Stimulated activated CD8-positive, alpha-beta memory T cell treated with anti-CD3 and anti-CD28 coated beads, Interleukin-12 subunit alpha, Interleukin-12 subunit beta, amount 100 ng/mL, for 1 hour (primary cell): ENCODE results near the gene B9D2.
"Not testable (repeated sequence)": the region's sequence is repeated elsewhere in the genome, so short reads cannot be mapped to it uniquely, and the experiment has no call there.

Experiments
- DNase-seq: peaks from one replicate; pipeline ENCODE4 v3.0.0-alpha.2; 2020; ENCODE audit warnings: low read depth

B9D2 gene

DNA sequence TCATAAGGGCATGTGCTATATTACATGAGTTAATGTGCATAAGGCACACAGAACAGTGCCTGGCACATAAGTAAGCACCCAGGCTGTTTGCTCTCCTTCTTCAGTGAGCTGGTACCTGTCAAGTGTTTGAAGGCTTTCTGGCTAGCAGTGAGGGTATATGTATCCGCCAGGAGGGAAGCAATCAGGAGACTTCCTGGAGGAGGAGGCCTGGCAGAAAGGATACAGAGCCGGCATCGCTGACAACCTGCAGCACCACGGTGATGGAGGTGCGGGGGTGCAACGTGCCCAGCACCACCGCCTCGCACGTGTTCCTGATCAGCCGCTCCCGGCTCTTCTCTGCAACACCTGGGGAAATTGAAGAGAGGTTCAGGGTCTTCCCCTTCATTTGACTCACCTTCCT lies 27.7 kb upstream of the B9D2 start:
- DNase-seq, result no peak

DNA sequence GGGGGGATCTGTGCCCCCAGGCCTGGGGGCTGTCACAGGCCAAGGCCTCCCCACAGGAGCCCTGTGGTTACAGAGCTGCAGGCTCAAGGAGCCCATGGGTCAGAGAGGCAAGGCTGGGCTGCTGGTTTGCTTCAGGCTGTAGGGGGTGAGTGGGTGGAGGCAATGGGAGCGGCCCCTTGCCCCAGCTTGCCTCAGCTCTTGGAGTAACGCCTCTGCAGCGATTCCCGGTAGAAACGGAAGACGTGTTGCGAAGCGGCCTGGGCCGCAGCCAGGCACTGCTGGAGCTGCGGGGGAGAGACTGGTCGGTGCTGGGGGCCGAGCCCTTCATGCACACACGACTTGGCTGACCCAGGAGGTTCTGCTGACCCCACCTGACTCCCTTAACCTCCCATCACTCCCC lies 22.5 kb upstream of the B9D2 start:
- DNase-seq, result no peak

DNA sequence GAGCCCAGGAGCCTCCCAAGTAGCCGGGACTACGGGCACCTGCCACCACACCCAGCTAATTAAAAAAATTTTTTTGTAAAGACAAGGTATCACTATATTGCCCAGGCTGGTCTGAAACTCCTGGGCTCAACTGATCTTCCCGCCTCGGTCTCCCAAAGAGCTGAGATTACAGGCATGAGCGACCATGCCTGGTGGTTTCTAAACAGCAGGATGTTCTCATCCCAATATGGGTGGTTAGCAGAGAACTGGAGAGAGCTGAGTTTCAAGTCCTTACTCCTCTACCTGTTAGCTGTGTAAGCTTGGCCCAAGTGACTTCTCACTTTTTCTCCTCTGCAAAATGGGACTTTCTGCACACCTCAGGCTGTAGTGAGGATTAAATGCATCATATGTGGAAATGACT lies 20.4 kb upstream of the B9D2 start:
- no peak for DNase-seq

DNA sequence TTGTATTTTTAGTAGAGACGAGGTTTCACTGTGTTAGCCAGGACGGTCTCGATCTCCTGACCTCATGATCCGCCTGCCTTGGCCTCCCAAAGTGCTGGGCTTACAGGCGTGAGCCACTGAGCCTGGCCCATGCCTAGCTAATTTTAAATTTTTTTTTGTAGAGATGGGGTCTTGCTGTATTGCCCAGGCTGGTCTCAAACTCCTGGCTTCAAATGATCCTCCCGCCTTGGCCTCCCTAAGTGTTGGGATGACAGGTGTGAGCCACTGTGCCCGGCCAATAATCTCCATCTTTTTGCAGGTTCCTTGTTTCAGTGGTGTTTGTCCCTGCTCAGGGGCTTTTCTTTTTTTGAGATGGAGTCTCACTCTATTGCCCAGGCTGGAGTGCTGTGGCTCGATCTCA lies 17.6 kb upstream of the B9D2 start:
- not testable (repeated sequence) for DNase-seq

DNA sequence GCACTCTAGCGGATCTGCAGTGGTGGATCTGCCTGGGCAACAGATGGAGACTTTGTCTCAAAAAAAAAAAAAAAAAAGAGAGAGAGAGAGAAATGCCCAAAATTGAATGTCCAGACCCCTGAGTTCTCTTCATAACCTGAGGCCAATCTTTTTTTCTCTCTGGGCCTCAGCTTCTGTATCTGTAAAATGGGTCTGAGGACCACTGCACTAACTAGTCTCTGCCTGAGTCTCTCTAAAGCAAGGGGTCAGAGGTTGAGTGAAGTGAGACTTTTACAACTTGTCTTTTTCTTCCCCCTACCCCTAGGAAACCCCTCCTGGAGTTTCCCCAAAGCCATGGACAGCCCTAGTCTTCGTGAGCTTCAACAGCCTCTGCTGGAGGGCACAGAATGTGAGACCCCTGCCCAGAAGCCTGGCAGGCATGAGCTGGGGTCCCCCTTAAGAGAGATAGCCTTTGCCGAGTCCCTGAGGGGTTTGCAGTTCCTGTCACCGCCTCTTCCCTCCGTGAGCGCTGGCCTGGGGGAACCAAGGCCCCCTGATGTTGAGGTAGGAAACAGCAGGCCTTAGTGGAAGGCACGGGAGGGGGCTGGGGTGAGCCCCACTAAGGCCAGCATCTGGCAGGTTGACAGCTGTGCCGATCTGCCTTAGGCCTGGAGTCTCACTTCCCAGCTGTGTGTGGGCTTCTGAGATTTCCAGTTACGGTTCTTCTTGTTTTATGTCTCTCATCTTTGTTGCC lies 14.2 kb upstream of the B9D2 start:
- no peak for DNase-seq

DNA sequence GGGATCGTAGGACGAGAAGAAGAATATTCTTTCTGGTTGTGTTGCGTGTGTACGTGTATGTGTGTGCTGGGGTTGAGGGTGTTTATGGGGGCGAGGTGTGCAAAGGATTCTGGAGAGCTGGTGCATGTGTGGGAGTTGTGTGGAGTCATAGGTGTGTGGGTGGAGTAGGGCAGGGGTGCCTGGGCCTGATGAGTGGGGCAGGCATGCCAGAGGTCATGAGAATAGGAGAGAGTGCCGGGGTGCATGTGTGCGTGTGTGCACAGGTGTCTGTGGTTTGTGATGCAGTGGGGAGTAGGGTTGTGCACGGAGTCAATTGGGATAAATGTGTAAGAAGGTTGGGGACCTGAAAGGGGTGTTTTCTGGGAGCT lies 13.0 kb upstream of the B9D2 start:
- DNase-seq, result no peak

DNA sequence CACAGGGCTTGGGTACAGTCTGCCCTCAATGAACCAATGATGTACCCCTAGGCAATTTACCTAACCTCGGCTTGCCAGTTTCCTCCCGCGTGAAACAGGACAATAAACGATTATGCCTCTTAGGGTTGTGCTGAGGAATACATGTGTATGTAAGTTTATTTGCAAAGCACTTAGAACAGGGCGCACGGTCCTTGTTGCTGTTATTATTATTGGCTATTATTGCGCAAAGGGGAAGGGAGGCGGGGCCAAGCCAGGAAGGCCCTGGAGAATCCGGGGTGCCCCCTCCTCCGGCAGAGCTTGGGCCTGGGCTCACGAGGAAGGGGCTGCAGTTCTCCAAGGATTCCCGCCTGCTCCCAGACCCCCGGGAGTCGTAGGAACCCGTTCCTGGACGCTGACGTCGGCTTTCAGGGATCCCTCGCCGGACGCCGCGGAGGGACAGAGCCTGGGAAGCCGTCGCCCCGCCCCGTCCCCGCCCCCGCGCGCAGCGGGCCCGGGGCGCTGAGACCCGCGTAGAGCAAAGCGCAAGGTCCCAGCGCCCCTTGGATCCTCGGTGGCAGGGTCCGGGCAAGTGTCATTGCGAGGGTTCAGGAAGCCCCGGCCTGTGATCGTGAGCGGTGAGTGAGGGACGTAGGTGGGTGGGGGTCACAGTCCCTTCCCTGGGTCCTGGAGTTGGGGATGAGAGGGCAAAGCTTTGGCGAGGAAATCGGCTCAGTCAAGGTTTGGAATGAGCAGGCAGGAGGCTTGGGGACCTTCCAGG lies 12.5 kb upstream of the B9D2 start, which contains the start of gene TMEM91:
TMEM91 (plus strand) TSS at position 293 of the 757 bp plus-strand sequence. CDS start 1,777 bp downstream, outside the sequence.
- DNase-seq, result no peak

DNA sequence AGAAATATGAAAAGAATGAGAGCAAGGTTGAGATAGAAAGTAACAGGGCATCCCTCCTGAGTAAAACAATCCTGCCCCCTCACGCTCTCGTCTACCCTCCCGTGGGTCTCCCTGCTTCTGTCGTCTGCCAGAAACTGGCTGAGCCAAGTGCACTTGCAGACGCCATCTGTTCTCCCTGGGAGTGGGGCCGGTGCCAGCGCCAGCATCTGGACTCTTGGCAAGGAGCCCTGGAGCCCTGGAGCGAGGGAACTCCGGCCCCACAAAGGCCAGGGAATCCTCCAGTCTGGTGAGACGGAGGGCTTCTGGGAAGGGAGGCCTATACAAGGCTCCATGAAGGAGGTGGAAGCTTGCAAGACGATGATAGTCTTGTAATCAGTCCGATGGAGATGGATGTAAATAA lies 10.0 kb upstream of the B9D2 start:
- DNase-seq, result no peak

DNA sequence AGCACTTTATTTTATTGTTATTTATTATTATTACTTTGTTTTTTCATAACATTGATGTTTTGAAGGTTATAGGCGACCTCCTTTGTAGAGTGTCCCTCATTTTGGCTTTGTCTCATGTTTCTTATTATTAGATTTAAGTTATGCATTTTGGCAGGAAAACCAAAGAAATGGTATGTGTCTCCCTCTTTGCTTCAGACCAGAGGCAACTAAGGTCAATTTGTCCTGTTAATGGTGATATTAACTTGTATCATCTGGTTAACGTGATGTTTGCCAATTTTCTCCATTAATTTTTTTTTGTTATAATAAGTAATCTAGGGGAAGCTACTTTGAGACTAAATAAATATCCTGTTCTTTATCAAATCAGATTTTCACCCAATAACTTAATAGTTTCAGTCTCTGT lies 8.6 kb upstream of the B9D2 start:
- DNase-seq, result no peak

DNA sequence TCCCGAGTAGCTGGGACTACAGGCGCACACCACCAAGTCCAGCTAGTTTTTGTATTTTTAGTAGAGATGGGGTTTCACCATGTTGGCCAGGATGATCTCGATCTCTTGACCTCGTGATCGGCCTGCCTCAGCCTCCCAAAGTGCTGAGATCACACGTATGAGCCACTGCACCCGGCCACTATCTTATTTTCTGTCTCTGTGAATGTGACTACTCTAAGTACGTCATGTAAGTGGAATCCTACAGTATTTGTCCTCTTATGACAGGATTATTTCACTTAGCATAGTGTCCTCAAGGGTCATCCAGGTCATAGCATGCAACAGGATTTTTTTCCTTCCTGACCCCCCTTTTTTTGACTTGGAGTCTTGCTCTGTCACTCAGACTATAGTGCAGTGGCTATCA lies 7.6 kb upstream of the B9D2 start:
- no peak for DNase-seq

DNA sequence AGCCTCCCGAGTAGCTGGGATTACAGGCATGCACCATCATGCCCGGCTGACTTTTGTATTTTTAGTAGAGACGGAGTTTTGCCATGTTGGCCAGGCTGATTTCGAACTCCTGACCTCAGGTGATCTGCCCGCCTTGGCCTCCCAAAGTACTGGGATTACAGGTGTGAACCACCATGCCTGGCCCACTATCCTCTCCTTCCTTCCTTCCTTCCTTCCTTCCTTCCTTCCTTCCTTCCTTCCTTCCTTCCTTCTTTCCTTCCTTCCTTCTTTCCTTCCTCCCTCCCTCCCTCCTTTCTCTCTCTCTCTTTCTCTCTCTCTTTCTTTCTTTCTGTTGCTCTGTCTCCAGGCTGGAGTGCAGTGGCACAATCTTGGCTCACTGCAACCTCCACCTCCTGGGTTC lies 7.2 kb upstream of the B9D2 start:
- DNase-seq, result not testable (repeated sequence)

DNA sequence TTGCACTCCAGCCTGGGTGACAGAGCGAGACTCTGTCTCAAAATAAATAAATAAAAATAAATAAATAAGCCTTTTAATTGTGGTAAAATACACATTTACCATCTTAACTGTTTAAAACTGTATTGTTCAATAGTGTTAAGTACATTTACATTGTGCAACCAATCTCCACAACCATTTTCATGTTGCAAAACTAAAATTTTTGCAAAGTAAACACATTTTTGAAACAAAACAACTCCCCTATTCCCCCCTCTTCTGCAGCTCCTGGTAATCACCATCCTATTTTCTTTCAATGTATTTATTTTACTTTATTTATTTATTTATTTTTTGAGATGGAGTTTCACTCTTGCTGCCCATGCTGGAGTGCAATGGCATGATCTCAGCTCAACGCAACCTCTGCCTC lies 5.8 kb upstream of the B9D2 start:
- DNase-seq, result no peak

DNA sequence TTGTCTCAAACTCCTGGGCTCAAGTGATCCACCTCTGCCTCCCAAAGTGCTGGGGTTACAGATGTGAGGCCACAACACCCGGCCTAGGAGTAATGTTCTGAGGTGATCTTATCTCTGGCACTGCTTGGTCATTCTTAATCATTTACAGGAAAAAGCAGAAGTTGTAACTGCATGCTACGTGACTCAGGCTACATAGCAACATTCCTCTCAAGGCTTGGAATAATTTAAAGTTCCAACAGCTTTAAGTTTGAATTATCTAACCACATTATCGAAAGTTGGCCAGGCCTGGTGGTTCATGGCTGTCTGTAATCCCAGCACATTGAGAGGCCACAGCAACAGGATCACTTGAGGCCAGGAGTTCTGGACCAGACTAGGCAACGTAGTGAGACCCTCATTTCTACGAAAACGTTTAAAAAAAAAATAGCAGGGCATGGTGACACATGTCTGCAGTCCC lies 3.9 kb upstream of the B9D2 start:
- DNase-seq, result no peak

DNA sequence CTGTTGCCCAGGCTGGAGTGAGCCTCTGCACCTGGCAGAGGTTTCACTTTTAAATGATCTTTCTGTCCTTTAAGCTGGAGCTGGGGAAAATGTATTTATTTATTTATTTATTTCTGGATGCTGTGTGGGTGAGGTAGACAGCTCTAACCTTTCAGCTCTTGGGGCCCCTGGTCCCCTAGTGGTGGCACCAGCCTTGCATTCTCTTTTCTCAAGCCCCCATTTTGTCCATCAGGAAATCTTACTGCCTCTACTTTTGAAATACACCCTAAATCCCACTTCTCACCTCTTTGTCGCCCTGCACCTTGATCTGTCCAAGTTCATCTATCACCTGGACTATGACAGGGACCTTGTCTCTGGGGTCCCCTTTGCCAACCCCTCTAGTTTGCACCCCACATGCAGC lies 2.1 kb upstream of the B9D2 start:
- no peak for DNase-seq

DNA sequence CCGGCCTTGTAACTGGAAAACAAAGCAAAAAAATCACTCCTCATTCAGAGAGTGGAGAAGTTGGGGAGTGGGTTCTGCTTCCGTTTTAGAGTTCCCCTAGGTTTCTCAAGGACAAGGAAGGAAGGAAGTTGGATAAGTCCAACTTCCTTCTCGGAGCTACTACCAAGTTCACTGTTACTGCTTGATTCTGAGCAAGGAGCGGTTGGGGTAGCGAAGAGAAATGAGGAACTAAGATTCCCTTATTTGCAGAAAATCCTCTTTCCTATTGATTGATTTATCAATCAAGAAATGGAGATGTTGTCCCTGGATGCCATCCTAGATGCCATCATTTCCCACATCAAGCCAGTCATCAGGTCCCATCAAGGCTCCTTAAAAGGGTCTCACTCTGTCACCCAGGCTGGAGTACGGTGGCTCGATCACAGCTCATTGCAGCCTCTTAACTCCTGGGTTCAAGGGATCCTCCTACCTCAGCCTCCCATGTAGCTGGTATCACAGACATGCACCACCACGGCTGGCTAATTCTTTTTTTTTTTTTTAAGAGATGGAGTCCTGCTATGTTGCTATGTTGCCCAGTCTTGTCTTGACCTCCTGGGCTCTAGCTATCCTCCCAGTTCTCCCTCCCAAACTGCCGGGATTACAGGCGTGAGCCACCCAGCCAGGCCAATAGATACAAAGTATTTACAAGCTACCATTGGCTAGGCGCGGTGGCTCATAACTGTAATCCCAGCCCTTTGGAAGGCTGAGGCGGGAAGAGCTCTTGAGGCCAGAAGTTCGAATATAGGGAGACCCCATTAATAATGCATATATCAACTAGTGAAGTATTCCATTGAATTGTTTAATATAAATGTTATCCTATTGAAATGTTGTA lies 809 bp upstream of the B9D2 start:
- no peak for DNase-seq

DNA sequence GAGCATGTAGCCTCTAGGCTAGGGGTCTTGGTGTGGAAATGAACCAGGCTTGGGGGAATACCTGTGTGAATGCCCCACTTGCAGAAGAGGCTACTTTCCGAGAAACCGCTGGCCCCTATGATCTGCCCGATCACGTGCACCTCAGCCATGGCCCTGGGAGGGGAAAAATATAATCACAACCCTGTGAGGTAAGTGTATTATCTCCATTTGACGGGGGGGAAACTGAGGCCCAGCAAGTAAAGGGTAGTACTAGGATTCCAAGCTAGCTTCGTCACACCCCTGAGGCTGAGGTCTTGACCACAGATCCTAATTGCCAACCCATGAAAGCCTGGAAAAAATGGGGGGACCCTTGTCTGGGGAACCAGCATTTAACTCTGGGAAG lies 587 bp downstream of the B9D2 start:
- no peak for DNase-seq

DNA sequence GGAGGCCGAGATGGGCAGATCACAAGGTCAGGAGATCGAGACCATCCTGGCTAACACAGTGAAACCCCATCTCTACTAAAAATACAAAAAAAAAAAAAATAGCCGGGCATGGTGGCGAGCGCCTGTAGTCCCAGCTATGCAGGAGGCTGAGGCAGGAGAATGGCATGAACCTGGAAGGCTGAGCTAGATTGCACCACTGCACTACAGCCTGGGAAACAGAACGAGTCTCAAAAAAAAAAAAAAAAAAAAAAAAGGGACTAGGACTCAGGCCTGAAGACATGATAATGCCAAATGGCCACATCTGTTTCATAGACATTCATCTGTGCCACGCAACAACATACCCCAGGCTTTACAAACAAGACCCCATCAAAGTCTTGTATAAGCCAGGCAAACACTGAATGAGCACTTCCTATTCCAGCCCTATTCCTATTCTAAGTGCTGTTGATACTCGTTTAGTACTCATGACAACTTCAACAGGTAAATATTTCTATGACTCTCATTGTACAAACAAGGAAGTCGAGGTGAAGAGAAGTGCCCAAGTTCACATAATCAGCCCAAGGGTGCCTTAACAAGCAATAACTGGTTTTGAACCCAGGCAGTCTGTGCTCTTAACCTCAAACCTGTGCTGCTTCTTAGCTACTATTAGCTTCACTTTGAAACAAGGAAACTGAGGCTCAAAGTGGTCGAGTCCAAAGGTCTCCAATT lies 1.7 kb downstream of the B9D2 start:
- DNase-seq, result no peak

DNA sequence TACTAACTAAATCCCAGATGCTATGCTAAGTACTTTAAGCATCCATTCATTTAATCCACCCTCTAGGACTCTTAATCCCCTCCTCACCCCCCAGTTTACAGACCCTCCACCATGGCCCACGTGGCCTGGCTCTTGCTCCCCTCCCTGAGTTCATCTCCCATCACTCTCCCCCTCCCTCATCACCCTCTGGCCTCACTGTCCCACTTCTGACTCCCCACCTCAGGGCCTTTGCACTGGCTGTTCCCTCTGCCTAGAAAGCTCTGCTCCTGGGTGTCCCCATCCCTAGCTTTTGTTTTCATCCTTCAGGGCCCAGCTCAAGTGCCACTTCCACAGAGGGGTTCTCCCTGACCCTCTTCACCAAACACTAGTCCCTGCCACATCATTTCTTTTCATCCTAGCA lies 4.2 kb downstream of the B9D2 start:
- DNase-seq, result no peak

DNA sequence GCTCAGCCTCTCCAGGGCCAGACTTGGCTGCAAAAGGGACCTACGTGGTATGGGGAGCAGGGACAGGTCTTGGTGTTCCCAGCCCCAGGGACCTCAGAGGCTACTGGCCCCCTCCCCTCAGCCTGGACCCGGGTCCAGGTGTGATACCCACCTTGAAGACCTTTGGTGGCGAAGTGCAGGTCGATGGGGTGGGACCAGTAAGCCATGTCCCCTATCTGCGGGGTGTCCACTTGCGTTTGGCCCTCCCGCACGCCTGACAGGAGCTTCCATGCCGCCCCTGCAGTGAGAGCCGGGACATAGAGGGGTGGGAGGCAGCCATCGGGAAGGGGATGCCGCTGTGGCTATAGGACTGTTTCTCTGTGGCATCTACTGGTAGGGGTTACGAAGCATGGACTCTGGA lies 6.2 kb downstream of the B9D2 start:
- DNase-seq, result no peak

DNA sequence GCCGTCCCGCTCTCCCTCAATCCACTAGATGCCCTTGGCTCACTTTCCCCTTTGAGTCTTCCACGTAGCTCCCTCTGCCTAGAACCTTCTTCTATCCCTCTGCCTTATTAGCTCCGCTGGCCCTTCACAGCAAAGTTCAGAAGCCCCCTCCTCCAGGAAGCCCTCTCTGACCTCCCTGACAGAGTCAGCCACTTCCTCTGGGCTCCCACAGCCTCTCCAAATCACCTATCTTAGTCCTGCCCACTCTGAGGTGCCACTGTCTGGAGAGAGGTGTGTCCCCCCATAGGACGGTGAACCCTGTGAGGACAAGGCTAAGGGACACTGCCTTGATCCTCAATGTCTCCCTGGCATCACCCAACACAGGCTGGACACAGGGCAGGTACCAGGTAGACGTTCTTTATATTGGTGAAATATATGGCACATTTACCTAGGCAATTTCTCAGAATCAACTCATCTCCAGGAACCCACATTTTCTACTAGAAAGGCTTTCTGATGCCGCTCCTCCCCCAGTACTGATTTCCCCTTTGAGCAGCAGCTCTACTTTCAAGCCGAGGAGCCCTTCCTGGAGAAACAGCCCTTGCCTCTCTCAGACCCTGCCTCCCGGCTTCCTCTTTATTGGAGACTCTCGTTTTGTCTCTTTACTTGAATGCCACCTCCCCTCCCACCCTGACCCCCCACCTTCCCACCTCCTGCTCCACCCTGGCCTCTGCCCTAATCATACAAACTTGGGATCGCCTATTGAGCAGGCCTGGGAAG lies 6.8 kb downstream of the B9D2 start:
- DNase-seq, result no peak

DNA sequence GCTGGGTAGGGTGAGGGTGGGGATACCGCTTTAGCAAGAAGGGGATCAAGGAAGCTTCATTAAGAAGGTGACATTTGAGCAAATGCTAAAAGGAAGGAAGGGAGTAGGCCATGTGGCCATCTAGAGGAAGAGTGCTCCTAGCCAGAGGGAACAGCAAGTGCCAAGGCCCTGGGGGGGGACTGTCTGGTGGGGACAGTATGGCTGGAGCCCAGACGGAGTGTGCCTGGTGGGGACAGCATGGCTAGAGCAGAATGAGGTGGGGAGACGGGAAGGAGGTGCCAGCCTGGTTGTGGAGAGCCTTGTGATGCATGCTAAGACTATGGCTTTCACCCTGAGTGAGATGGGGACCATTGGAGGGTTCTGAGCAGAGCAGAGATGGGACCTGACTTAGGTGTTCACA lies 8.1 kb downstream of the B9D2 start:
- DNase-seq, result no peak
